IPS-15b (cell line): ENCODE data around the gene PKP1.

ENCODE experiments used
- H3K27me3 ChIP-seq: one replicate; pipeline ENCODE4 v1.6.1; 2013; ENCODE audit warnings: low read length; ENCODE audit not compliant: control insufficient read depth, insufficient read depth
- H3K36me3 ChIP-seq: one replicate; pipeline ENCODE4 v1.6.1; 2013; ENCODE audit warnings: low read length; ENCODE audit not compliant: control insufficient read depth, insufficient read depth
- H3K4me1 ChIP-seq: one replicate; pipeline ENCODE4 v1.6.1; 2013; ENCODE audit warnings: mild to moderate bottlenecking, low read length; ENCODE audit not compliant: control insufficient read depth, insufficient read depth
- H3K4me3 ChIP-seq: one replicate; pipeline ENCODE4 v1.5.1; 2013; ENCODE audit warnings: low read depth, low read length
- H3K9ac ChIP-seq: one replicate; pipeline ENCODE4 v1.6.1; 2013; ENCODE audit warnings: low read depth, mild to moderate bottlenecking, low read length
- H3K9me3 ChIP-seq: one replicate; pipeline ENCODE4 v1.6.1; 2013; ENCODE audit warnings: mild to moderate bottlenecking, low read length; ENCODE audit not compliant: control insufficient read depth, insufficient read depth

PKP1 gene

DNA sequence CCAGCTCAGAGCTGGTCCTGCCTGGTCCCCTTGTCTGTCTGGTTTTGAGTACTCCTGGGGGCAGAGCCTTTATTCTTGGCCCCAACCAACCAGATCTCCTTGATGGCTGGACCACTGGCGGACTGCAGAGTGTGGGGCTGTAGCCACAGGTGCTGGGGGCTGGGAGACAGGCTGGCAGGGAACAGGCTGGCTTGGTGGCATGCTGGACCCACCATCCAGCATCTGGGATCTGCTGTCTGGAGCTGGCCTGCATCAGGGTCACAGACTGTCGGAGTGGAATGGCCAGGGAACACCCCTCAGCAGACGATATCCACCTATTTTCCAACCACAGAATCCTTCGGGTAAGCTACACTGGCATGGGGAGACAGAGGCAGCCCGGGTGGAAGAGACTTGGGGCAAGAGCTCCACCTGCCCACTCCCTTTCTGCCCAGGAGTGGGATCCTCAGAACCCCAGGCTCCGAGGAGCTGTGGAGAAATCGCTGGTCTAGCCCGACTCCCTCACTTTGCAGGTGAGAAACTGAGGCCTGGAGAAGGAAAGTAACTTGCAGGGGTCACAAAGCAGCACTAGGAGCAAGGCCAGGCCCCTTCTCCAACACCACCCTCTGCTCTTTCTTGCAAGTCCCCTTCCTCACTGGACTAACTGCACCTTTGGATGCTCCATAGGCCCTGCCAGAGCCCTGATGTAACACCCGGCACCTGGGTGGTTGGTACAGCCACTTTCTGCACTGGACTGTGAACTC, 53.6 kb downstream of the PKP1 start:
- Histone ChIP-seq H3K27me3 (no peaks in the 10 kb centered on the region), H3K4me3 (no peak overlapping the region), H3K9ac (no peak overlapping the region), H3K36me3 (no peaks in the 10 kb centered on the region), H3K9me3 (no peaks in the 10 kb centered on the region), H3K4me1 (no peaks in the 10 kb centered on the region)

DNA sequence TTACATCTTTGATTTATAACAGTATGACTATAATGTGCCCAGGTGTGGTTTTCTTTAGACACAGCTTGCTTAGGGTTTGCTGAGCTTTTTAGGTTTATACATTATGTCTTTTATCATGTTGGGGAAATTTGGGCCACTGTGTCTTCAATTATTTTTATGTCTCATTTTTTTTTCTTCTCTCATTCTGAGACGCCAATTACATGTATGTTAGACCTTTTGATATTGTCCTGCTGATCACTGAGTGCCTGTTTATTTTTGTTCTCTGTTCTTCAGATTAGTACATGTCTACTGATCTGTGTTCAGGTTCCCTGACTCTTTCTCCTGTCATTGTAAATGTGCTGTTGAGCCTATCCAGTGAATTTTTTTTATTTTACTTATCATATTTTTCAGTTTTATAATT, 58.1 kb downstream of the PKP1 start:
- Histone ChIP-seq H3K27me3 (no peaks in the 10 kb centered on the region), H3K9me3 (no peaks in the 10 kb centered on the region), H3K9ac (no peak overlapping the region), H3K36me3 (no peaks in the 10 kb centered on the region), H3K4me1 (peaks cover 2% of the 10 kb centered on the region), H3K4me3 (no peak overlapping the region)

DNA sequence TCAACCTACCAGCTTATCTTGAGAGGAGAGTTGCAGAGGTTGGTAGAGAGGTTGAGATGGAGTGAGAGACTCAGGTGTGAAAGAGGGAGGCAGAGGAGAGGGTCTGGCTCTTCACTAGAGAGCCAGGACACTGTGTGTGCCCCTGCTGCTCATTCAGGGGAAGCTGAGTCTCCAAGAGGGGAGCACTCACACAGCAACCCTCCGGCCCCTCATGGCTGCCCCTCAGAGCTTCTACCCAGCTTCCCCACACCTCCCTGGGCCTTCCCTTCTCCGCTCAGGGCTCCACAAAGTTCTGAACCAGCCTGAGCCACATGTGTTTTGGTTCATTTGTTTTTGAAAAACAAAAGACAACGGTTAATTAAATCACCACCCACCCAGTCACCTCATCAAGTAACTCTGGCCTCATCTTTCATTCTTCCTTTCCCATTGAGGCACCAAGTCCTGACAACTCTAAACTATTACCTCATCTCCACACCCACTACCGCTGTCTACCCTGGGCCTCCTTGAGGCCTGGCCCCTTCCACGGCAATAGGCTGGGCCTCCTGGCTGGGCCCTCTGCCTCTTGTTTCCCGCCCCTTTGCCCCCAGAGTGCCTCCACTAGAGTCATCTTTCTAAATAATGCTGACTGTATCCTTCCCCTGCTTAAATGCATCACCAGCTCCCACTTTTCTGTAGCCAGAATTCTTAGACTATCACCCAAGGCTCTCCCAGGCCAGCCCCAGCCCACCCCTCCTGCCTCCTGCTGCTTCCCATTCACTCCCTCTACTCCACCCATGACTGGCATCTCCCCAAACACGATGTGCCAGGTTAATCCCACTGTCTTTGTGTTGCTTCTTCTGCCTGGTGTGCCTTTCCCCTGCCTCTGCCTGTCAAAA, 61.1 kb downstream of the PKP1 start:
- Histone ChIP-seq H3K9ac (no peak overlapping the region), H3K9me3 (no peaks in the 10 kb centered on the region), H3K36me3 (no peaks in the 10 kb centered on the region), H3K4me3 (no peak overlapping the region), H3K27me3 (no peaks in the 10 kb centered on the region), H3K4me1 (peaks cover 16% of the 10 kb centered on the region)

DNA sequence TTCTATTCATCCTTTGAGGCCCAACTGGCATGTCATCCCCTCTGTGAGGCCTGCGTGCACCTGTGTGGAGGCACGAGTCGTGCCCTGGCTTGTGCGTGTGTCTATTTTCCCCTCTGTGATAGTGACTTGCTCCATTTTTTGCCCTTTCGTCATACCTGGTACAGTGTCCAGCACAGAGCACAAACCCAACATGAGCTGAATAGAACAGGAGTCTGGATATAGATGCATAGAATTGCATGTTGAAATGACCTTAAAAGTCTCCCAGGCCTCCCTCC, 61.7 kb downstream of the PKP1 start:
- H3K36me3 ChIP-seq, result no peaks in the 10 kb centered on the region
- H3K4me3 ChIP-seq, result no peak overlapping the region
- H3K9ac ChIP-seq, result no peak overlapping the region
- peaks cover 16% of the 10 kb centered on the region for H3K4me1 ChIP-seq
- no peaks in the 10 kb centered on the region for H3K27me3 ChIP-seq
- no peaks in the 10 kb centered on the region for H3K9me3 ChIP-seq

DNA sequence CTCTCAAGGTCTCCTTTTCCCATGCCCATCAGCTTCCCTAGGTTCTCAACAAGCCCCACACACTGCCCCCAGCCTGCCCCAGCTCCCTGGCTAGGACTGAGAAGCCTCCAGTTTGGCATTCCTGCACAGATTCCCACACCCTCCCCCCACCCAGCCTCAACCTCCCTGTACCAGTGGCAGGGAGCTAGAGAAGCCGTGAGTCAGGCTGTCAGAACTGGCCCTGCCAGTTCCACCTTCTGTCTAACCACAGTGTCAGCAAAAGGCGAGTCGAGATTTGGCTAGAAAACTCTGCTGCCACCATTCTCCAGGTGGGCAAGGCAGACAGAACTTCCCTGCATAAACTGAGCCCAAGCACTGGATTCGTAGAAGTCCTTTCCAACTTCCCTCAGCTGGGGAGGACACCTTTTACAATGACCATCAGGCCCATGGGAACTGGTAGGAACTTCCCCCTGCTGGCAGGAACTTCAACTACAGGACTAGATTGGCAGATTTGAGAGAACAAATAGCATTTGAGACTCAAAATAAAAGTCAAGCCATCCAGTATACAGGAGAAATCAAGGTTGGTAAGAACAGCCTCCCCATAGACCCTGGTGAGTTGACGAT, 63.1 kb downstream of the PKP1 start:
- Histone ChIP-seq H3K36me3 (no peaks in the 10 kb centered on the region), H3K9me3 (no peaks in the 10 kb centered on the region), H3K4me3 (no peak overlapping the region), H3K9ac (no peak overlapping the region), H3K27me3 (no peaks in the 10 kb centered on the region), H3K4me1 (peaks cover 16% of the 10 kb centered on the region)

DNA sequence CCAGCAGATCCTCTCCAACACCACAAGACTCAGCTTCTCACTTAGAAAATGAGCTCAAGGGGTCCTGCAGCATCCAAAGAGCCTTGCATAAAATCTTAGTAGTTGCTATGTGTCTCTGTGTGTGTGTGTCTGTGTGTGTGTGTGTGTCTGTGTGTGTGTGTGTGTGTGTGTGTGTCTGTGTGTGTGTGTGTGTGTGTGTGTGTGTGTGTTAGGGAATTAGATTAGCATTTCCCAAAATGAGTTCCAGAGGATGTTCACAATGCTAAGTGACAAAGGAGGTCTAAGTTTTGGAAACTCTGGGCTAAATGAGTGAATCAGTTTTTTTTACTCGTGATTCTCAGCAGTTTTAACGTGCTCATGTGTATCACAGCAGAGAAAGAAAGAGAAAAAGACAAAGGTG, 63.7 kb downstream of the PKP1 start:
- Histone ChIP-seq H3K27me3 (no peaks in the 10 kb centered on the region), H3K4me1 (peaks cover 16% of the 10 kb centered on the region), H3K36me3 (no peaks in the 10 kb centered on the region), H3K9ac (no peak overlapping the region), H3K9me3 (no peaks in the 10 kb centered on the region), H3K4me3 (no peak overlapping the region)

DNA sequence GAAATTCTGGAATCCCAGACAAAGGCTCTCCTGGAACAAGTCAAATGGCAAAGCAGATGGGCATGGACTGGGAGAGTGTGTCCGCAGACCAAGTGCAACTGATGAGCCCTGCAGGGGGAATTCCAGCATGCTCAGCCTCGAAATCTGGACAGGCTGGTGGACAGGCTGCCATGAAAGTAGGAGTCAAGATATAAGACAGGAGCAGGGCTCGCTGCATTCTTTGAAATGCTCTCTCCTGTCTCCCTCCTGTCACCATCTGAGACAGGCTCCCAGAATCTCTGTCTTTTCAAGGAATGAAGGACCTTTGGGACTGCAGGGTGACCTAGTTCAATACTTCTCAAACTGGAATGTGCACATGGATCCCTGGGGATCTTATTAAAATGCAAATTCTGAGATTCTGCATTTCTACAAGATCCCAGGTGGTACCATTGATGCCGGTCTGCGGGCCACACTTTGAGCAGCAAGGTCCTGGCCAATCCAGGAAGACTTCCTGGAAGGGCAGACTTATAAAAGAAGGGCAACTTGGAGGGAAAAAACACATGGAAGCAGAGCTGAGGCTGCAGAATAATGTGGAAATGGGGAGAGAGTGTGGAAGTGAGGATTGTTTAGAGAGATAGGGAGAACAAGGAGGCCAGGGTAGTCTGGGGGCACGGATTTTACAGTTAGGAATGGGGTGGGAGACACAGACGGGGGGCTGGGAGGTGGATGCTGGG, 64.3 kb downstream of the PKP1 start:
- H3K4me3 ChIP-seq, result peak overlapping the region; percentile 14
- H3K27me3 ChIP-seq, result no peaks in the 10 kb centered on the region

DNA sequence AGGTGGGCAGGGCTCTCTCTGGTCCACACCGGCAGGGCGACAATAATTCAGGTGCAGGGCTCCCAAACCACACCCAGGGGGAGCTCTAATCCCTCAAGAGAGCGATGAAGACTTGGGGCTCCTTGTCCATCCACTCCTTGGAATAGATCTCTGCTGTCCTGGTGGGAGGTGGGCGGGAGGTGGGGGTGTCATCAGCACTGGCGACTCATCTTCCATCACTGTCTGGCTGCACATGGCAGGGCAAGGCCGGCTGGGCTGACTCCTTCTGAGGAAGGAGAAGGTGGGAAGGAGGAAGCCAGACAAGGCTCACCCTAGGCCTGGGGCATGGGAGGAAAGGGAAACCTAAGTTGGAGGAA, 64.9 kb downstream of the PKP1 start:
- Histone ChIP-seq H3K4me3 (peak overlapping the region; percentile 14), H3K9me3 (no peaks in the 10 kb centered on the region), H3K9ac (no peak overlapping the region), H3K4me1 (peaks cover 16% of the 10 kb centered on the region), H3K27me3 (no peaks in the 10 kb centered on the region), H3K36me3 (no peaks in the 10 kb centered on the region)

More for the DNA sequence above, 64.3 kb downstream of the PKP1 start:
- H3K4me1 ChIP-seq, result peaks cover 16% of the 10 kb centered on the region
- H3K9me3 ChIP-seq, result no peaks in the 10 kb centered on the region
- no peaks in the 10 kb centered on the region for H3K36me3 ChIP-seq
- H3K9ac ChIP-seq, result no peak overlapping the region

DNA sequence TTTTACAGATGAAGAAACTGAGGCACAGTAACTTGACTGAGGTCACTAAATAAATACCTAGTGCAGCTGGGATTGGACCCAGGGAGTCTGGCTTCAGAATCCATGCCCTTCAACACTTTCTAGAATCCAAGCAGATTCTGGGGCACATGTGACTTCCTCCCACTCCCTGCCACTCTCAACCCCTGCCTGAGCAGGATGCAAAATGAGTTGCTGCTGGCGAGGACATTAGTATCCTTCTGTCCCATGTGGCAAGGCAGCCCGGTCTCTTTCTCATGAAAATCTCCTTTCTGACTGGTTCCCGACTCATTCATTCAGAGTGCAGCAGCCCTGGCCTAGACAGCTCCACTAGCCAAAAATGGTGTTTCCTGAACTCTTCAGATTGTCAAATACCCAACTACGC, 65.8 kb downstream of the PKP1 start:
- Histone ChIP-seq H3K27me3 (no peaks in the 10 kb centered on the region), H3K9me3 (no peaks in the 10 kb centered on the region), H3K9ac (no peak overlapping the region), H3K4me3 (no peak overlapping the region), H3K4me1 (peaks cover 16% of the 10 kb centered on the region), H3K36me3 (no peaks in the 10 kb centered on the region)

DNA sequence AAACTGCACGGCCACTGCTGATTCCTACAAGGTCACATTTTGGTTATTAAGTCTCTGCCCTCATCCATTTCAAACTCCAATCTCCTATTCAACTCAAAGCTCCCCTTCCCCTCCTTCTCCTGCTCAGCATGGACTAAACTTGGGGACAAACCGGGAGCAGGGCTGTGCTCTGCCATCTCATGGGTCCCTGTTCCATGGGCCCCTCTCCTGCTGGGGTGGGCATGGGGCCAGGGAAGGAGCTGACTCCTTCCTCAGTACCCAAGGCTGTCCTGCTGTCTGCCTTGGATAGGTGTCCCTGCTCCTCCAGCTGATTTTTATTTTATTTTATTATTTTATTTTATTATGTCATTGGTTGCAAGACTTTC, 67.0 kb downstream of the PKP1 start:
- Histone ChIP-seq H3K9ac (no peak overlapping the region), H3K4me3 (no peak overlapping the region), H3K27me3 (no peaks in the 10 kb centered on the region), H3K4me1 (peaks cover 16% of the 10 kb centered on the region), H3K36me3 (no peaks in the 10 kb centered on the region), H3K9me3 (no peaks in the 10 kb centered on the region)

DNA sequence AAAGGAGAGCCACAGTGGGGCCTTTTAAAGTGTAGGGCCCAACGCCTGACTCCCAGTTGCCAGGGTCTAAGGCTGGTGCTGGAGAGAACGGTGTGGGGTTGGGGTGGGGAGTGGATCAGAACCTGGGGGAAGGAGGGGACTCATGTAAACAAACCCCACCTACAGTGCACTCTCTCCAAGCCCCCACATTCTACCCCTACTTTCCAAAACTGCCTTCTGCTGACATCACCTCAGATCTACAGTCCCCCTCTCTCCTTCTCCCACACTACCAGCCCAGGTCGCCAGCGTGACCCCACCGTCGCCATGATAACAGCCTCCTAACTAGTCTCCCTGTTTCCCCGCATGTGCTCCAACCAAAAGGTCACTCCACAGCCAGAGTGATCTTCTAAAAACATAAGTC, 67.6 kb downstream of the PKP1 start:
- Histone ChIP-seq H3K27me3 (no peaks in the 10 kb centered on the region), H3K36me3 (no peaks in the 10 kb centered on the region), H3K4me3 (no peak overlapping the region), H3K9me3 (no peaks in the 10 kb centered on the region), H3K4me1 (peaks cover 16% of the 10 kb centered on the region), H3K9ac (no peak overlapping the region)
